HG03066 (cell line): ENCODE results near the gene ASGR2.
"Not testable (repeated sequence)": the region's sequence is repeated elsewhere in the genome, so short reads cannot be mapped to it uniquely, and the experiment has no call there.

Source experiments
- ATAC-seq: cut with Tn5 transposase; IDR thresholded peaks from one replicate; pipeline ENCODE4 v1.9.1; 2021; ENCODE audit warnings: low read depth; ENCODE audit not compliant: unreplicated experiment

Gene ASGR2

GRCh38 chr17:7126386-7126785 is 11.8 kb upstream of the ASGR2 start:
- ATAC-seq, result not testable (repeated sequence)

GRCh38 chr17:7124923-7125322 is 10.3 kb upstream of the ASGR2 start:
- ATAC-seq, result no peak

- ATAC-seq, result no peak
These were observed 9.2 kb upstream of the ASGR2 start for GRCh38 chr17:7123844-7124243.

DNA sequence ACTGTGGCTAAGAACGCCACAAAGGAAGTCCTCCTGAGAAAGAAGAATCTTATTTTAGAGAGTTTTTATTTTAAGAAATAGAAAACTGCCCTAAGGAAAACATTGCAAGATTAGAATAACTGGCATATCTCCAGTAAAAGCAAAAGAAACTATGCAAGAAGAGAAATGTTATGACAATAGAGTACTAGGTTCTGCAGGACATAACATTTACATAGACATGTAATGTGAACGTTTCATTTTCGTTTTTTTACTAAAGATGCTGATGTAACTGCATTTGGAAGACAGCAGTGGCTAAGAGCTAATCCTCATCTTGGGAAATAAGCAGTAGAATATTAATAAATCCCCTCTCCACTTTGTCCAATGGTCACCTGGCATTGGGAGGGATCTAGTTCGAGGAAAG is 7.8 kb upstream of the ASGR2 start:
- ATAC-seq, result no peak

DNA sequence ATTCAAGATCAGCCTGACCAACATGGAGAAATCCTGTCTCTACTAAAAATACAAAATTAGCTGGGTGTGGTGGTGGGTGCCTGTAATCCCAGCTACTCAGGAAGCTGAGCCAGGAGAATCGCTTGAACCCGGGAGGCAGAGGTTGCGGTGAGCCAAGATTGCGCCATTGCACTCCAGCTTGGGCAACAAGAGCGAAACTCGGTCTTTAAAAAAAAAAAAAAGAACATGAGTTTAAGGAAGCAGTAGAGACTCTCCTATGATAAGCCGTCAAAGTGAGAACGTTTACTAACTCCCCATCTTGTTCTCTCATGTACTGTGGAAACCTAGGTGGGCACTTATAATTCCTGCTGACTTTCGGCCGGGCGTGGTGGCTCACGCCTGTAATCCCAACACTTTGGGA is 6.0 kb upstream of the ASGR2 start:
- ATAC-seq, result not testable (repeated sequence)

DNA sequence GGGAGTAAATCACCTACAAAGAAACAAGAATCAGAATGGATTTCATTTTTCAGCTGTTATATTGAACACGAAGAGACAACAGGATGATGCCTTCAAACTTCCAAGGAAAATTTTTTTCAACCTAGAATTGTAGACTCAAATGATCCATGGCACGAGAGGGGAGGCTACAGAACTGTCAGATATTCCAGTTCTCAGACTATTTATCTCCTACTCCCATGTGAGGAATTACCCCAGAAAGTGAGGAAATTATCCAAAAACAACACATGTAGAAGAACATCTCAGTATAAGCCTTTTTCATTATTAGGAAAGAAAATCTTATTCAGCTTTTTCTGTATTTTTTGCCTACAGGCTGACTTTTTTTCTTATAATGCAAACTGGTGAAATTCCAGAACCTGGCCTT is 5.5 kb upstream of the ASGR2 start:
- no peak for ATAC-seq

DNA sequence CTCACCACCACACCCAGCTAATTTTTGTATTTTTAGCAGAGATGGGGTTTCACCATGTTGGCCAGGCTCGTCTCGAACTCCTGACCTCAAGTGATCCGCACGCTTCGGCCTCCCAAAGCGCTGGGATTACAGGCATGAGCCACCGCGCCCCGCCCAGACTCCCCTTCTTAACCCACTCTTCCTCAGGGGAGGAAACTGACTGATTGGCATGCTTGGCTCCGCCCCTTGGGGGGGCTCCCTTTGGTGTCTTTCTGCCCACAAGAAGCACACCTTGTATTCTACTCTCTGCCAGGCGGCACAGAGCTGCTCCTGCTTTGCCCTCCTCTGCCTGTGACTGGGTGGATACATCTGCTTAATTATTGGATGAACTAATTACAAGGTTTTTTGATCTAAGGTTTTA is 4.7 kb upstream of the ASGR2 start:
- no peak for ATAC-seq

GRCh38 chr17:7114875-7115614 is 423 bp upstream of the ASGR2 start:
- ATAC-seq, result no peak

DNA sequence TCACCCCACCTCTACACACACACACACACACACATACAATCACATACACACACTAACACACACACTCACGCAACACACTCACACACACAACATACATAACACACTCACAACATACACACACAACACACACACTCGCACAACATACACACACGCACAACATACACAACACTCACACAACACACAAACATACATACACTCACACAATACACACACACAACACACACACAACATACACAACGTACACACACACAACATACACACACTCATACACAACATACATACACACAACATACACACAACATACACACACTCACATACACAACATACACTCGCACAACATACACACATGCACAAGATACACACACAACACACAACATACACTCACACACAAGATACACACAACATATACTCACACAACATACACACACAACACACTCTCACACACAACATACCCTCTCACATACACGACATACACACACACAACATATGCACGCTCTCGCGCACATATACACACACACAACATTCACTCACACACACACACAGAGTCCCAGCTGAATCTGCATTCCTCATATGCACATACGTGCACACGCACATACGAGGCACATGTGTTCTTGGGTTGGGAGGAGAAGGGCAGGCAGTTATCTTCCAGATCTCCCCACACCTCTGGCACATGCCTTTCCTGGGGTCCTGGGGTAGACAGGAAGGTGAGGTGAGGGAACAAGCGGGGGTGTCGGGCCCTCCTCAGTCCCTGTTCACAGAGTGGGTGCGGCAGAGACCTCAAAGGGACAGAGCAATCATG is 1.1 kb downstream of the ASGR2 start:
- no peak for ATAC-seq

- ATAC-seq, result no peak
These were observed 2.0 kb downstream of the ASGR2 start for GRCh38 chr17:7112510-7113108.

DNA sequence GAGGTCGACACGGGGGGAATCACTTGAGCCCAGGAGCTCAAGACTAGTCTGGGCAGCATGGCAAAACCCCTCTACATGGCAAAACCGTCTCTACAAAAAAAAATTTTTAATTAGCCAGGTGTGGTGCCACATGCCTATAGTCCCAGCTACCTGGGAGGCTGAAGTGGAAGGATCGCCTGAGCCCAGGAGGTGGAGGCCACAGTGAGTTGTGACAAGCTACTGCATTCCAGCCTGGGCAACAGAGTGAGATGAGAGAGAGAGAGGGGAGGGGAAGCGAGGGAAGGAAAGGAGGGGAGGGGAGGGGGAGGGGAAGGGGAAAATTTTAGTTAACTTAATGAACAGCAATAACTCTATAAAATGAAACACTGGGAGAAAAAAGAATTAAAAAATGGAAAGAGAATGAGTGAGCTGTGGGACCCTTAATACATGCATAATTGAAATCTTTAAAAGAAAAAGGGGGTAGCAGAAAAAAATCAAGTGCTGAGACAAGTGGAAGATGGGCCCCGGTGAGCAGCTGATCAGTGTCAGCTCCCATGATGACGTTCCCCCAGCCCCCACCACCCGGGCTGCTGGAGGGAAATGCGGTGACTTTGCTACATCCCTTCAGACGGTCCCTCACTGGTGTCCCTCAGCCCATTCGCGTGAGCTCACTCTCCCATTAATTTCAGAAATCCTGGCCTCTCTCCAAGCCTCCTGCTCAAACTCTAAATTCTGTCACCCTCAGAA is 2.7 kb downstream of the ASGR2 start:
- ATAC-seq, result no peak

DNA sequence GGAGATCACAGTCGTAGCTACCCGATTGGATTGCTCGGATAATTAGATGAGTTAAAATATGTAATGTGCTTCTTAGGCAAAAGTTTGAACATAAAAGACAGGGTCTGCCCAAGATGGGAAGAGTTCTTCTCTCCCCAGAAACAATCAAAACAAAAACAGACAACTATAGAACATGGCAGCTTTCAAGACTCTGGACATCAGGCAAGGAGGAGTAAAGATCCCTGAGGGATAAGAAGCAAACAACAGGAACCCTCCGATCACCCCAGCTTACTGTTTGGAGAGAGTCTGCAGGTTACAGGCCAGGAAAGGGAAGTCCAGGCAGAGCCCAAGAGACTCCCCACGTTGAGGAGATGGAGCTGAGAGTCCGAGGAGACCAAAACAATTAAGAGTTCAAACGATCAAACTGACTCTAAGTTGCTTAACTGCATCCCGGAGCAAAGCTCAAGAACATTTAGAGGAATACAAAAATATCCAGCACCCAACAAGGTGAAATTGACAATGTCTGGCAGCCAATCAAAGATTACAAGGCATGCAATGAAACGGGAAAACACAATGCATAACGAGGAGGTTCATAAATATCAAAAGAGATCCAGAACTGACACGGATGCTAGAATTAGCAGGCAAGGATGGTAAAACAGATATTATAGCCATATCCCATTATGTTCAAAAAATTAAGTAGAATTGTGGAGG is 3.9 kb downstream of the ASGR2 start:
- no peak for ATAC-seq

DNA sequence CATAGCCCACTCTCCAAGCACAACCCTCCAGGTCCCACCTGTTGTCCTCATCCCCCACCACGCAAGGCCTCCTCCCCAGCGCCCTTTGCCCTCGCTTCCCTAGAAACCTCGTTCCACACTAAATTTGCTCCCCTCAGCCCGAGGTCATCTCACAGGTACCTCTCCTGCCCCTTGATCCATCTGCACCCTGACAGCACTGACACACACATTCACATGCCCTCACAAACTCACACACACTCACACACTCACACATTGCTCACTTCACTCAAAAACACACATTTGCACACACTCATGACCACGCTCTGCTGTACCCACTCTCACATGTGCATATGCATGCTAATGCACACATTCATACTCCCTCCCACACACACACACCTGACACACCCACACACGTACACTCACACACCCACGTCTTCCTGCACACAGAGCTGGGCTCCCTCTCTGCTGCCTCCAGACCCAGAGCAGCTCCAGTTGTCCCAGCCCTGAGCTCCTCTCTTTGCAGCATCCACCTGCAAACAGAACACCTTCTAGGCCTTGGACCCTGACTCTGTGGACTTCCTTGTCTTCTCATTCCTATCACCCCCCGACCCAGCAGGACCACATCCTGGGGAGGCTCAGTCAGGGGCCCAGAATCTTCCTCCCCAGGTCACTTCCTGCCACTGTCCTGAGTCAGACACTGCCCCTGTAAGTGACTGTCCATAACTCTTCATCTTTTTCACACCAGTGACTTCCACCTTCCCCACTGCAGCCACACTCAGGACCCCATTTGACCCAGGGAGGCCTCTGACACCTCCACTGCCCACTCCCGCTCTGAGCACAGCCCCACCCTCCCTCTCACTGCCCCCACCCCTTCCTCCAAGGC is 4.9 kb downstream of the ASGR2 start:
- no peak for ATAC-seq

- ATAC-seq, result no peak
These were observed 5.6 kb downstream of the ASGR2 start for GRCh38 chr17:7108981-7109380.

DNA sequence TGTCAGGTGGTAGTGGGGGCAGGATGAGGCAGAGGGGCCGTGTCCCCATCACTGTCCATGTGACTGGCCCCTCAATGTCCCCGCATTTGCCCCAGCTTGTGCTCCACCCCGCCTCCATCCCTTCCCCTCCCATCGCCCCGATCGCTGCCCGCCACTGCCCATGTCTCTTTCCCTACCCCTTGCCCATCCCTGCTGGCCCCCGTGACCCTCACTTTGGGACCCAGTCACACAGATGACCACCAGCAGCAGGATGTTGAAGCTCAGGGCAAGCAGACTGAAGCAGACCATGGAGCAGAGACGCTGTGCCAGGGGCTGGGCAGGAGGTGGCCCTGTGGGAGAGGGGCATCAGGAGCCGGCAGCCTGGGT is 6.1 kb downstream of the ASGR2 start:
- ATAC-seq, result no peak

DNA sequence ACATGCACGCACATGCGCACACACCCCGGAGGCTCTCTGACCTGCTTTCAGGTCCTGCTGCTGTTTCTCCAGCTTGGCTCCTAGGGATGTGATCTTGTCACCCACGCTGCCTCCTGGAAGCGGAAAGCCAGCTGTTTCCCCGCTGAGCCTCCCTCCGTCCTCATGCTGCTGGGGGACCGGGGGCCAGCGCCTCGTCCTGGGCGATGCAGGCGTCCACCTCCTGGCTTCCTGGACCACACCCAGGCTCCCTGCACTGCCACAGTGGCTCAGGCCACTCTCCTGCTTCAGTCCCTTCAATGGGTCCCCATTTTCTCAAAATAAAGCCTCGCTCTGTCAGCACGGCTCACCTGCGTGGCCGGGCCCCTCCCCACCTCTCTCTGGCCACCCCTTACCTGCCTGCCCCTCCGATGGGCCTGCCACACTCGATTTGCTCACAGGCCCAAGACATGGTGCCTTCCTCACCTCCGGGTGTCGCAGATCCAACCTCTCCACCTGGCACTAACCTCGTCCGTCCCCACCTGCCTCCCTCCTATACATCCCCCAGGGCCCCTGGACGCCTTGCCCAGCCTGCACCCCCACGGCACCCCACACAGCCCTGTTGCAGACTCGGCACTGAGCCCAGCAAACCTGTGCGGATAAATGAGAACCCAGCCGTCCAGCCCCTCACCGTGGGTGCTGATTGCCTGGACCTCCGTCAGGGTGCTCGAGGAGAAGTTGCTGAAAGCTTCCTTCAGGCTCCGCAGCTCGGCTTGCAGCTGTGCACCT is 6.6 kb downstream of the ASGR2 start:
- ATAC-seq, result no peak

DNA sequence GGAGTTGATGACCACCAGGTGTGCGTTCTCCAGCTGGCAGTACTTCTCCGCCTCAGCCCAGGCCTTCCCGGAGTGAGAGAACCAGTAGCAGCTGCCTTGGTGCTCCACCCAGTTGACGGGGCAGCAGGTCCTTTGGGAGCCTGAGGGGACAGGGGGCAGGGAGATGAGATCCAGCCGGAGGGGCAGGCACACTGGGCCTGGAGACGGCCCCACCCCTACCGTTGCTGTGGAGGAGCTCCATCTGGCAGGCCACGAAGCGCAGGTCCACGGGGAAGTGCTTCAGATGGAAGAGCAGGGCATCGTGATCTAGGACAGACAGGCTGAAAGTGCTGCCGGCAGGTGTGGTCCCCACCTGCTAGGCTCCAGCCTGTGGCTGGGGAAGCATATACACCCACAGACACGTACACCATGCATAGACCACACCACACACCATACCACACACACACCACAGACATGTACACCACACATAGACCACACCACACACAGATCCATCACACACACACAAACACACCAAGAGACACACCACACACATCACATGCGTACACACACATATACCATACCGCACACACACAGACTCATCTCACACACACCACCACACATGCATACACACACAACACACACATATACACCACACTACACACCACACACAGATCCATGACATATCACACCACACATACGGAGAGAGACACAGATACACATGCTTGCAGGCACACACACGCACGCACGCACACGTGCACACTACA is 7.4 kb downstream of the ASGR2 start:
- ATAC-seq, result no peak

DNA sequence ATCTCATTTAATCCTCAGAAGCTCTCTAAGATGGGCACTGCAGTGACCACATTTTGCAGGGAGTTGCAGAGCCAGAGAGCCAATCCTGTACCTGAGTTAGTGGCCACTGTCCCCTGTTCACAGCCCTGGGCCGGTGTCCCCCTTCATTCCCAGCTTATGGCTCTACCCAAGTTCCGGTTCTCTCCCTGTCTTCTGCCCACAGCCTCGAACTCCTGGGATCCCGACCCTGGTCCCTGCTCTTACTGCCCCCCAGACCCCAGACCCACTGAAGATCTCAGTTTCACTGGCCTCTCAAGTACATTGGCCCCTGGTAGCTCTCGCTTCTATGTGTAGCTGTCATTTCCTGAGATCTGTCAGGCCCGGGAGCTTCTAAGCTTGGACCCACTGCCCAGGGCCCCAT is 12.2 kb downstream of the ASGR2 start:
- no peak for ATAC-seq
